NCI-H1930 (cell line): ENCODE results near the gene PTX4.

Experiments
- DNase-seq, 2 experiments: peaks; one replicate each; lab custom pipeline; 2025; lab: John Stamatoyannopoulos, UW

Gene PTX4, protein sequence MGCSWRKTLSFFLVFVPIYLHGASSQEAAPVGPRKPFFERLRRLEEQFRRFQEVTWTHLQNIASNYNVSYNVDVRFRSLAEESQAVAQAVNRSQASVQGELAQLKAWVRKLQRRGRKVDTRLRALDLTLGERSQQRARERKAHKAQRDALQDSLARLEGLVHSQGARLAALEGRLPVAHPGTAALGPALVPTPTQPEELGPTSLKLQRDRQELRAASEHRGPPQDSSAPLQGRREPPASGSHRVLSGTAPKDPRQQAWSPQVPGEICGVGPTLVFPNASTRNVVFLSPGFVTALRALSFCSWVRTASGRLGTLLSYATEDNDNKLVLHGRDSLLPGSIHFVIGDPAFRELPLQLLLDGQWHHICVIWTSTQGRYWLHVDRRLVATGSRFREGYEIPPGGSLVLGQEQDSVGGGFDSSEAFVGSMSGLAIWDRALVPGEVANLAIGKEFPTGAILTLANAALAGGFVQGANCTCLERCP

DNA sequence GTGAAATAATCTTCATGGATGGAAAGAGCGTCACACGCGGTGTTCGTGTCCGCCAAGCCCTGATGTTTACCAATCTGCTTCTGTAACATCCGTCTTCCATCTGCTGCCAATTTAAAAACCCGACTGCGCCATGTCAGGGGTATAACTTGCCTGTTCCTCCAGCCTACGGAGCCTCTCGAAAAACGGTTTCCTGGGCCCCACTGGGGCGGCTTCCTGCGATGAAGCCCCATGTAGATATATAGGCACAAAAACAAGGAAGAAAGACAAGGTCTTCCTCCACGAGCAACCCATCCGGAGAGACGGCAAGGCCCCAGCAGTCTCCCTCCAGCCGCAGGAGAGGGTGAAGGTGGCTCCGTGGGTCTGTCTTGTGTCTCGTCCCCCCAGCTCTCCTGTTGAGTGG is at the start of gene PTX4:
TSS of gene PTX4 (minus strand) at position 326 of the 400 bp plus-strand sequence. CDS start at position 291, 35 bp downstream.
- DNase-seq = no peak

DNA sequence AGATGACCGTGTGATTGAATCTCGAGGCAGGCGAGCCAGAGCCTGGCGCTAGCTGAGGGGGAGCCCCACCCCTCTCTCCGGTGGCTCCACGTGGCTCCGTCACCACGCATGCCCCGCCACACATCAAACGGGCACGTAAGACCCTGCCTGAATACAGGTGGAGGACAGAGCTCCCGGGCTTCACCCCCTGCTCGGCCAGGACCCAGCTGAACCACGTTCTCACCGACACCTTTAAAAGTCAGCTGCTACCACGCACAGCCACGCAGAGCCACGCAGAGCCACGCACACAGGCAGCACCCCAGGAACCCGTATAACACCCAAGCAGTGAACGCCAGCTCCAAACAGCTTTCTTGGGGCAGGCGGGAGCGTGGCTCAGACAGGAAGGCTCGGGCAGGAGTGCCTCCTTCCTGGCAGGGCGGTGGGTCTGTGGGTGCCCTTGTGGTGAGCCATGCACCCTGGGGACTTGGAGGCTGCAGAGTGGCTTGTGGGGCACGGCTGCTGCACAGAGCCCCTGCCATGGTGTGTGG is 49.1 kb upstream of the PTX4 start:
- no peak for DNase-seq

DNA sequence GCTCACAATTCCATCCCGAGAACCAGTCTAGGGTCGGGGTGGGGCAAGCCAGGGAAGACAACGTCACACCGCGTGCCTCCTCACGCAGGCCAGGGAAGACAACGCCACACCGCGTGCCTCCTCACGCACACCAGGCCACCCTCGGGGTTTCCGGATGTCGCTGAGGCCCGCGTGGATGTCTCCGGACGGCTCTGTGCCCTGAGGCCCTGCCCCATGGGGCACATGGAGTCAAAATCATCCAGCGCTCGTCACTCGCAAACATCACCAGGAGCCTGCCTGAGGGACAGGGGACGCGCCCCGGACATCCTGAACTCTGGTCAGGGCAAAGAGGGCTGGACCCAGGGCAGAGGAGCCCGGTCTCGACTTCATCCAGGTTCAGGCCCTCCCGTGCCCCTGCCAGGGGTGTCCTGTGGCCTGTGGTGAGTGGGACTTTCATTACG is 48.4 kb upstream of the PTX4 start:
- DNase-seq = no peak

DNA sequence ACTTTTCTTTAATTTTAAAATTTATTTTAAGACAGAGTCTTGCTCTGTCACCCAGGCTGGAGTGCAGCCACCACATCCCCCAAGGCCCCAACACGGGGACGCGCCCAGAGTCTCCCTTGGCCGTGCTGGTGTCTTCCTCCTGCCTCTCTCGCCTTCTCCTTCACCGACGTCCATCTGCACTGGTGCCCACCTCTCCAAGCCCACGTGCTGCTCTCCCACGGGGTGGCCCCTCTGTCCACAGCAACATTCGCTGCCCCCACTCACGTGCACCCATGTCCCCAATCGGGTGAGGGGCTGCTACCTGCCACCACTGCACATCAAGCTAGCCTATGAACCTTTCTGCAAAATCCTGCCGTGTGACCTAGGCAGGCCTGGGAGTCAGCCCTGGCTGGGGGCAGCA is 47.9 kb upstream of the PTX4 start:
- DNase-seq = no peak

DNA sequence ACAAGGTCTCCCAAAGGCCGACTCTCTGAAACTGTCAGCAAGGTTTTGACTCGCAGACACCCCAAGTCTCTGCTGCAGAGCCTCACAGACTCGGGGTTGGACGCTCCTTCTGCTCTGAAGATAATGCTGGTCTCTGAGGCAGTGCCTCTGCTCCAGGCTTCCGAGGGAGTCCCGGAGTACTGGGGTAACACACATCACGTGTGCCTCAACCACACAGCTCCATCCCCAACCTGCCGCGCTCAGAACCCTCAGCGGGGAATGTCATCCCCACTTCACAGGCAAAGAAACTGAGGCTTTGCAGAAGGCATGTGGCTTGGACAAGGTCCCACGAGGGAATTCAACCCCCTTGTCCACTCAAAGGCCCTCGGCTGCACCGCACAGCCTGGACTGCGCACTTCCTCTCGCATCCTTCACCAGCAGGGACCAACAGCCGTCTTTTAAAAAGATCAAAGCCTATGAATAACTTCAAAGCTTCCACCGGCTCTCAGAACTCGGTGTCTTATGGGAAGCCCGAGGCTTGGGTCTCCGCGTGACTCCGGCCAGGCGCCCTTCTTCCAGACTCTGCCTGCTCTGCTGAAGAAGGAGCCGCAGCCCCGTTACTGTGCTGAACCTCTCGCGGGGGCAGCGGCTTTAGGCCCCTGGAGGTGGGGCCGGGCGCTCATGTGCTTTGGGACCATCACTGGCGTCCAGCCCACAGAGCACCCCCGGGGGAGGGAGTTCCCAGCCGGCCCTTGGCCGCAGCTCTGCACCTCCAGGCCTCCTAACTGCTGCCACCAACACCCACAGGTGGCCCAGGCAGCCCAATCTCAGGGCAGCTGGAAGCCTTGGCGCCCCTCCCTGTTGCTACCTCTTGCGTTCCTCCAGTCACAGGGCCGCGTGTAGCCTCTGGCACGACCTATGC is 46.9 kb upstream of the PTX4 start:
- DNase-seq = no peak

DNA sequence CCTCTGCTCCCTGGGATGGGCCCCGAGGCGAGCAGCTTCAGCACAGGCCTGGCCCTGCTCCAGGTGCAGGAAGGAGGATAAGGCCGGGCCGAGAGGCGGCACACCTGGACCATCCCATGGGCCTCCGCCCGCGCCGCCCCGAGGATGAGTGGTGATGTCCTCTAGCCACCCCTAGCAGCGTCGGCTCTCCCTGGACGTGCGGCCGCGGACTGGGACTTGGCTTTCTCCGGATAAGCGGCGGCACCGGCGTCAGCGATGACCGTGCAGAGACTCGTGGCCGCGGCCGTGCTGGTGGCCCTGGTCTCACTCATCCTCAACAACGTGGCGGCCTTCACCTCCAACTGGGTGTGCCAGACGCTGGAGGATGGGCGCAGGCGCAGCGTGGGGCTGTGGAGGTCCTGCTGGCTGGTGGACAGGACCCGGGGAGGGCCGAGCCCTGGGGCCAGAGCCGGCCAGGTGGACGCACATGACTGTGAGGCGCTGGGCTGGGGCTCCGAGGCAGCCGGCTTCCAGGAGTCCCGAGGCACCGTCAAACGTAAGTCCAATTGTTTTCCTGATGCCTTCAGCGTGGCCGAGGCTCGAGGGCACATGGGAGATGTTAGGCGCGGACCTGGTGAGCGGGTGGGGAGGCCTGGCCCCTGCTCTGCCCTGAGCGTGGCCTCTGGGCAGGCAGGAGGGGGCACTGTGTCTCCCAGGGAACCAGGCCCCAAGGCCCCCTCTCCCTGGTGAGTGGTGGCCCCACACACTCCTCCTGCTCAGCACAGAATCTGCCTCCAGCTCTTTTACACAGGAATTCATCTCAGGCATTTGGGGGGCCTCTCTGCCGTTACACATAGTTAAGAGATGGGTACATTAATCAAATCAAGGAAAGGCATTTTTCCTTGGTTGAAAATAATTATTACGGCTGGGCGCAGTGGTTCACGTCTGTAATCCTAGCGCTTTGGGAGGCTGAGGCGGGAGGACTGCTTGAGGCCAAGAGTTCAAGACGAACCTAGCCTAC is 45.6 kb upstream of the PTX4 start:
- DNase-seq = no peak

DNA sequence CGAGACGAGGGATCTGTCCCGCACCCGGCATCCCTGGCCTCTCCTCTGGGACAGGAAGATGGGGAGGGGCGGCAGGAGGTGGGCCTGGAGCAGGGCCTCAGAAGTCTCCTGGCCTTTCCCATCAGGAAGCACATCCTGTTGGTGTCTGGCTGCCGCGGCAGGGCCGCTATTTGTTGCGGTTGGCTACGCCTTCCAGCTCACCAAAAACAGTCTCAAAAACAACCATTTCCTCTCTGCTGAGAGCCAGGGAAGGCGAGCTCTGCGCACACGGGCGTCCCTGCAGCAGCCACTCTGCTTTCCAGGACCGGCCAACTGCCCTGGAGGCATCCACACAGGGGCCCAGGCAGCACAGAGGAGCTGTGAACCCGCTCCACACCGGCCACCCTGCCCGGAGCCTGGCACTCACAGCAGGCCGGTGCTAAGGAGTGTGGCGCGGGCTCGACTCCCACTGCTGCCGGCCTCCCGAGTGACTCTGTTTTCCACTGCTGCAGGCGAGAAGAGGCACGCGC is 44.8 kb upstream of the PTX4 start, which contains the start of gene TMEM204:
TSS of gene TMEM204 (plus strand) at position 224 of the 509 bp plus-strand sequence. CDS start 610 bp downstream, outside the sequence.
- no peak for DNase-seq

DNA sequence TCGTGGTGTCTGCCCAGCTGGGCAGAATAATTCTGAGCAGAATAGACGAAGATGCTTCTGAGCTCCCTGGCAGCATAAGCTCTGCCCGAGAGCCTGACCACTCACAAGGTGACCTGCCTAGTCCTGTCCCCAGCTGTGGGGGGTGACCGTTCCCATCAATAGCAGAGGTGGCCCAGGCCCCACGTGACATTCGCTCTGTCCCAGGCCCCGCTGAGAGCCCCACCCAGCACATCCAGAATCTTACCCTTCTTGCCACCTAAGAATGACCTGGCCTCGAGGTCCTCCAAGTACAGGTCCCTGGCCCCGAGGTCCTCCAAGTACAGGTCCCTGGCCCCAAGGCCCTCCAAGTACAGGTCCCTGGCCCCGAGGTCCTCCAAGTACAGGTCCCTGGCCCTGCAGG is 44.0 kb upstream of the PTX4 start:
- DNase-seq = no peak

DNA sequence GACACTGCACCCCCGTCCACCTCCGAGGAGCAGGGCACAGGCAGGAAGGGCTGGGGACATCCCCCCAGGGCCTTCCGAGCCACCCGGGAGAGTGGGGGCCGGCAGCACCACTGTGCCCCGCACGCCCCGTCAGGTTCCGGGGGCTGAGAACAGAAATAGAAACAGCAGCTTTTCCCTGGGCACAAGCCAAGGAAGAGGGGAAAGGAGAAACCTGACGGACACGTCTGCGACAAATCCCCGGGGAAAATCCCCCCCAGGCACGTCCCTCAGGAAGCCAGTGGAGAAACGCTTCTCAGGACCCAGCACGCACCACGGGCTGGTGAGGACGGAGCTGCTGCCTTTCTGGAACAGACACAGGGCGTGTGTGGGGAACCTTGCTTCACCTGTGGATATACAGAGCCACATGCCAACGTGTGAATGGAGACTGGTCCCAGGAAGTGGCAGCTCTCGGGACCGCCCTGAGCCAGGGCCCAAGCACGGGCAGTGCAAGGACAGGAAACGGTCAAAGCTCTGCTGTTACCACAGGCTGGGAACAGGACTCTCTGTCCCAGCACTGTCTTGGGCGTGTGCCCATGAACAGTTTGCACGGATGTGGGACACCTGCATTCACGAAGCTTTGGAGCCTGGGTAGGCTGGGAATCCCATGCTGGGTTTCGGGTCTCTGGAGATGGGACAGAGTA is 43.5 kb upstream of the PTX4 start:
- no peak for DNase-seq

DNA sequence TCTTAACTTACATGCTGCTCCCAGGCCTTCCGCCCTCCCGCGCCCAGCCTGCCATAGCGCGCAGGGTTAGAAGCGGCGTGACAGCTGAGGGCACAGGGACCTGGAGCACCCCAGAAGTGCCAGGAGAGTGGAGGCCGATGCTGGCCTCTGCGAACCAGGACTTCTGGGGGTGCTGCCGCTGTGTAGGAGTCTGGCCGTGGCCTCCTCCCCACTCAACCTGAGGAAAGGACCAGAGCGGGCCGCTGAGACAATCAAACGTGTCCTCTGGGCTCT is 42.8 kb upstream of the PTX4 start:
- no peak for DNase-seq

DNA sequence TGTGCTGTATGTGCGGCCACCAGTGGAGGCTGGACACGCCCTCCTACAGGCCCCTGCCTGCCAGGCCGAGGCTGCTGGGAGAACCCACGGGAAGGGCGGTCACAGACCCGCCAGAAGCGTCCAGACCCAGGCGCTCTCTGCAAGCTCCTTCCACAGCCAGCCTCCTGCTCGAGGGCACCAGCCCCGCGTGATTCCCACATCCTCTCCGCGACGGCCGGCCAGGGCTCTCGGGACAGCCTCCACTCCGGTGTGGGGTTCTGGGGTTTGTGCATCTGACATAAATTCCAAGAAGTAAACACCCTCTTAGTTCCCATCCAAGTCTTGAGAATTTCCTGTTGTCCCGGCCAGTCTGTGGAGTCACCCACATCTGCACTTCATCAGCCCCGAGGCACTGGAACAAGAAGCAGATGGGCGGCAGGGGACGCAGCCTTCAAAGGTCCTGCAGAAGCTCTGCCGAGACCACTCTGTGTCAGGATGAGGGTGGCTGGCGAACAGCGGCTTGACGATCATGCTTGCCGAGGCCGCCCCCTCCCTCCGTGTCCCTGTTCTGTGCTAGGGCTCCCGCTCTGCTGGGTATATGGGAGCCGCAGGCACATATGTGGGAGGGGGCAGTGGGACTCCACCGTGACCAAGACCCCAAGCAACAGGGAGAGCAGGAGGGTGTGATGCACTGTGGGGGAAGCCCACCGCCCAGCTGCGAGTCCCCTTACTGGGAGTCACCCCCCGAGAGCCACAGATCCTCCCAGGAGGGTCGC is 42.3 kb upstream of the PTX4 start:
- no peak for DNase-seq

DNA sequence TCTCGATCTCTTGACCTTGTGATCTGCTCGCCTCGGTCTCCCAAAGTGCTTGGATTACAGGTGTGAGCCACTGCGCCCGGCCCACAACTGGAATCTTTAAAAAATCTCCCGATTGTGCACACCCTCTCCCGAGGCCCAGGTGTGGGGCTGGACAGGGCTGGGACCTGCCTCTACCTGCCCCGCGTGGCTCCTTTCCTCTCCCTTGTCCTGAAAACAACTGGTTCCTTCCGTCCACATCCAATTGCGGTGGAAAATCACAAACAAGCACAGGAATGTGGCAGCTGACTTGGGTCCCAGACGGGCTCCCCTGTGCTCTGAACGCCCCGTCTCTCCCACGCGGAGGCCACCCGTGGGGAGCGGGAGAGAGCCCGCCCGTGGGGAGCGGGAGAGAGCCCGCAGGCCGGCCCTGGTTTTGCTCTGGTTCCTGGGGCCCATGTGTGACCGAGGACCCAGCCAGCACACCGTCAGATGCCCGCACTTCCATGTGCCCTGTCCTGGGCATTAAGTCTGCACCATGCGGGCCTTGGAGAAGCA is 41.7 kb upstream of the PTX4 start:
- no peak for DNase-seq

DNA sequence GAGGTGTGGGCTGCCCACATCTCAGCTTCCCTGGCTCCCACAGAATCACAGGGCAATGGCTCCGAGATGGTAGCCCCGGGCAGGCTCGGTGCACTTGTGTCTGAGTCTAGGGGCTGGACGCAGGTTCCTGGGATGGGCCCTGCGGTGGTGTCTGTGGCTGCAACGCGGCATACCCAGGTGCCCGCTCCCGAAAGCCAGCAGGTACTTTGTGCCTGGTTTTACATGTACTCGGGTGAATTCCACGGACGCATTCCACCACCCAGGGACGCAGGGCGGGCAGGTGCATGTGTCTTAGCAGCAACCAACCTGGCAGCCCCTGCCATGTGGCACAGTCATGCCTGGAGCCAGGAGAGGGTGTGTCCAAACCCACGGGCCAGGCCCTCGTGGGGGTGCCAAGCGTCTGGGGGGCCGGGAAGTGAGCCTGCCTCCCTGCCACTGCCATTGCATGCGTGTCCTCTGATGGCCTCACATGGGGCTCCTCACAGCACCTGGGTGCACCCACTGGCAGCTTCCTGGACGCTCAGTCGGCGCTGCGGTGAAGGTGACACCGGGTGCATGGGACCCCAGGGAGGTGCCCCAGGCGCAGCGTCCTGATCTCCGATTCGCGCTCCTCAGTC is 40.3 kb upstream of the PTX4 start:
- DNase-seq = no peak

DNA sequence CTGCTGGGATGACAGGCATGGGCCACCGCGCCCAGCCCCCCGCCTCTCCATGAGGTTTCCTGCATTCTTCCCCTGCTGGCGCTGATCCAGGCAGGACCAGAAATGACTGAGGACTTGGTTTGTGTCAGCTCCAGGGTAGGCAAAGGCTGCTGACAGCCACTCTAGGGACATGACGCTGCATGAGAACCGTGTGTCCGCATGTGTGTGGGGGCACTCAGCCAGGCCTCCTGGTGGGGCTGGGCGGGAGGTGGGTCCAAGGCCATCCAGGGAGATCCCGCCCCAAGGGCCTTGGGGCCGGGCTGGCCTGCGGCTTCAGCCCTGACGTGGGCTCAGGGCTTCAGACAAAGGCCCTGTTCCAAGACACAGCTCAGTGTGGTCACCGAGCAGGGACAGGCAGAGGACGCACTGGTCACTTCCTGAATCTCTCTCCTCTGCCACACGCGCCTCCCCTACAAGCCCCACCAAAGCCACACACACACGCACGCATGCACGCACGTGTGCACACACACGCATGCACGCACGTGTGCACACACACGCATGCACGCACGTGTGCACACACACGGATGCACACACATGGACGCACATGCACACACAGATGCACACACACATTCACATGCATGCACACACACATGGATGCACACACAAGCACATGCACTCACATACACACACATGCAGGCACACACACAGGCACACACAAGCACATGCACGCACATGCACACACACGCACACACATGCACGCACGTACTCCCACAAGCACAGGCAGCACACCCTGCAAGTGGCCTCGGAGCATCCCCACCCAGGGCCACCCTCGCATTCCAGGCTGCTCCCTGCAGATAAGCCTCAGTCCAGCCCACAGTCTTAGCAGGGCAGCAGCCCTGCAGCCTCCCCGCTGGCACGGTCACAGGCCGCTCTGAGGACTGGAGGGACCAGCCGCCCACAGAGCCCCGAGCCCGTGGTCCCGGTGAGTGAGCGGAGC is 39.4 kb upstream of the PTX4 start:
- DNase-seq = no peak

DNA sequence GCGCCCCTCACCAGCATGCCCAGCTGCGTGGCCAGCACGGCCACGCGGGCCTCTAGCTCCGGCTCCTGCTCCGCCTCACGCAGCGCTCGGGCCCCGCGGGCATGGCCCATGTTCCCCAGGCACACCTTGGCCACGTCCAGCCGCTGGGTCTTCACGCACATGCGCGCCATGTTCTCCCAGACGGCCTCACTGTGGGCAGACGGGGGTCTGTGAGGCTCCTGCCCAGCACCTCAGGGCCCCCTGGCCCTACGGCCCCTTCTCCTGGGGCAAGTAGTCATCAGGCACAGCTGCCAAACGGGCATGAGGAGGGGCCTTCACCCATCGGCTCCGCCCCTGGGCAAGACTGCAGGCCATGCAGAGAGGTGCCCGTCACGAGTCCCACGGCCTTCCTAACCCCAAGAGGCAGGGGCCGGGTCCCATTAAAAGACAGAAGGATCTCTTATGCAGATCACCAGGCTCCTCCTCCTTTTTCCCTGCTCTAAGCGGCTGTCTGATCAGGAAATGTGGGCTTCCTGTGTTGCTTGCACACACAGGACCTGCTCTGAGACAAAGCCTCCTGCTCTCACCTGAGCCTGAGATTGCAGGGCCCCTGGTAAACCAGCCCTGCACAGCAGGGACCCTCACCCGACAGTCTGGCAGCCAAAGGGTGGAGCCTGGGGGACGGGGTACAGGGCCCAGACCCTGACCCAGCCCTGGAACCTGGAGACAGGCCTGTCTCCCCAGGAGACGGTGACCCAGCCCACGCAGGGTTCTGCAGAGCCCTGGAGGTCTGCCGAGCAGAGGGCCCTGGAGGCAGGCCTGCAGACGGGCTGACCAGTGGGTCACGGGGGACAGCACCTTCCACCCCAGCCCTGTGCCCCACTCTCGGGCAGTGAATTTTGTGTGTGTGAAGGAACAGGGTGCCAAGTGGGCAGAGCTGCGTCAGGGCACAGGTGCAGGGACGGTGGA is 38.1 kb upstream of the PTX4 start:
- DNase-seq = no peak

DNA sequence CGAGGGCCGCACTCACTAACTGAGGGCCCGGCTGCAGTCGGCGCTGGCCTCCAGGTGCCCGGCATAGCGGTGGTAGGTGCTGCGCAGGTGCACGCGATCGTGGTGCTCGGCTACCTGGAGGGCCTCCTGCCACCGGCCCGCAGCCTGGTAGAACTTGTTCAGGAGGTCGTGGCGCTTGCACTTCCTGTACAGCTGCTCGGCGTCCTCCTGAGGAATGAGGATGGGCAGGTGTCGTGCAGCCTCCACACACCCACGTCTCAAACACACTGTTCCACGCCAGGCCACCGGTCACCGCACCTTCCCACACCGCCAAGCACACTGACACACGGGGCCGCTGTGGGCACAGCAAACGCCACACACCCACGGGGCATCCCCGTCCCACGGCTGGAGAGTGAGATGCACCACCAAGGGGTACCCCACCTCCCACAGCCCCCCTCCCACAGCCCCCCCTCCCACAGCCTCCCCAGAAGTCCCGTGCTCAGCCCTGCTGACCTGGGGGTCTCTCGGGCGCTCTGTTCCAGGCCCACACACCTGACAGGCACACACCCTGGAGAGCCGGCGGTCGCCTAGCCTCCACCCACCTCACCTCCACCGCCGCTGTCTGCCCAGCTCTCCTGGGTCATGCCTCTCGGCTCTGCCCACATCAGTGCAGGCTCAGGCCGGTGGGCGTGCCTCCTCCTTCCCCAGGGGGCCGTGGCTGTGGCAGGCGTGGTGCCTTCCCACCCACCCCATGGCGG is 37.3 kb upstream of the PTX4 start:
- no peak for DNase-seq
